SU-DHL-6 (cell line): ENCODE measurements around the gene FMN1.

Experiments
- H2AFZ ChIP-seq: fragments of 200-600 bp; sonication (generic); 2 replicates; pipeline ENCODE4 v1.6.1; 2014; ENCODE audit warnings: low read depth, mild to moderate bottlenecking, moderate library complexity, mixed read lengths, antibody characterized with exemption, low read length; ENCODE audit not compliant: severe bottlenecking
- H3F3A ChIP-seq: fragments of 200-600 bp; shearing (Covaris generic); 2 replicates; pipeline ENCODE4 v1.6.0; 2016; ENCODE audit warnings: antibody characterized with exemption, mild to moderate bottlenecking; ENCODE audit not compliant: insufficient read depth
- H3K27ac ChIP-seq: fragments of 200-600 bp; sonication (generic); 2 replicates; pipeline ENCODE4 v1.5.1; 2016; ENCODE audit warnings: low read depth, mild to moderate bottlenecking, low read length, moderate library complexity, mixed read lengths
- H3K27me3 ChIP-seq: fragments of 200-600 bp; sonication (generic), shearing (Covaris generic); 2 replicates; pipeline ENCODE4 v1.6.0; 2014; ENCODE audit warnings: mild to moderate bottlenecking, low read length
- H3K36me3 ChIP-seq: fragments of 200-600 bp; sonication (generic); 2 replicates; pipeline ENCODE4 v1.6.1; 2014; ENCODE audit warnings: mild to moderate bottlenecking, low read length, mixed read lengths
- H3K4me2 ChIP-seq: fragments of 300-600, 200-600 bp; shearing (Covaris generic), sonication (generic); 2 replicates; pipeline ENCODE4 v1.6.0; 2014; ENCODE audit warnings: low read length, low read depth, mild to moderate bottlenecking; ENCODE audit not compliant: poor library complexity, severe bottlenecking
- H3K4me3 ChIP-seq: fragments of 200-600 bp; sonication (generic); 2 replicates; pipeline ENCODE4 v1.5.1; 2014; ENCODE audit warnings: antibody characterized with exemption, low read length, mild to moderate bottlenecking, mixed read lengths; ENCODE audit not compliant: insufficient read depth, poor library complexity, severe bottlenecking
- H3K79me2 ChIP-seq: fragments of 200-600 bp; sonication (generic); 2 replicates; pipeline ENCODE4 v1.6.1; 2014; ENCODE audit warnings: mild to moderate bottlenecking, low read length, moderate library complexity; ENCODE audit not compliant: insufficient read depth
- H3K9ac ChIP-seq: fragments of 200-600 bp; sonication (generic); 2 replicates; pipeline ENCODE4 v1.7.0; 2014; ENCODE audit warnings: mild to moderate bottlenecking, low read length
- H3K9me2 ChIP-seq: fragments of 200-600 bp; sonication (generic); replicated peaks from 2 replicates; pipeline ENCODE4 v1.6.1; 2014; ENCODE audit warnings: low read length; ENCODE audit not compliant: insufficient read depth
- H3K9me3 ChIP-seq: fragments of 200-600 bp; sonication (generic); 2 replicates; pipeline ENCODE4 v1.6.1; 2014; ENCODE audit warnings: low read length, mixed read lengths; ENCODE audit not compliant: insufficient read depth
- H4K20me1 ChIP-seq: fragments of 200-600 bp; sonication (generic); 2 replicates; pipeline ENCODE4 v1.6.1; 2014; ENCODE audit warnings: low read depth, mild to moderate bottlenecking, antibody characterized with exemption, low read length, moderate library complexity, mixed read lengths
- EZH2phosphoT487 ChIP-seq: fragments of 200-600 bp; sonication (generic), shearing (Covaris generic); conservative IDR thresholded peaks from 2 replicates; pipeline ENCODE4 v1.6.1; 2018; ENCODE audit warnings: mild to moderate bottlenecking, antibody characterized with exemption, low read length, moderate library complexity, mixed read lengths
- TF ChIP-seq, protein P1 (sequence below): fragments of 200-600 bp; sonication (generic); IDR thresholded peaks from one replicate; pipeline ENCODE4 v1.5.1; 2017; ENCODE audit warnings: antibody characterized with exemption, mild to moderate bottlenecking, low read length, moderate library complexity; ENCODE audit not compliant: insufficient read depth, poor library complexity, severe bottlenecking

The FMN1 gene

GRCh38 chr15:32877252-32878019 is 317.1 kb downstream of the FMN1 start:
- Histone ChIP-seq H2AFZ (no peak overlapping the region), H3K27ac (no peak overlapping the region), H3K9me3 (no peaks in the 10 kb centered on the region), H3K36me3 (no peaks in the 10 kb centered on the region), H3K79me2 (no peaks in the 10 kb centered on the region), H3K4me3 (no peak overlapping the region), H3F3A (no peaks in the 10 kb centered on the region), H4K20me1 (no peaks in the 10 kb centered on the region), H3K9ac (no peak overlapping the region), H3K4me2 (no peak overlapping the region), H3K27me3 (no peaks in the 10 kb centered on the region), H3K9me2 (no peaks in the 10 kb centered on the region)
- TF ChIP-seq, protein P1, sequence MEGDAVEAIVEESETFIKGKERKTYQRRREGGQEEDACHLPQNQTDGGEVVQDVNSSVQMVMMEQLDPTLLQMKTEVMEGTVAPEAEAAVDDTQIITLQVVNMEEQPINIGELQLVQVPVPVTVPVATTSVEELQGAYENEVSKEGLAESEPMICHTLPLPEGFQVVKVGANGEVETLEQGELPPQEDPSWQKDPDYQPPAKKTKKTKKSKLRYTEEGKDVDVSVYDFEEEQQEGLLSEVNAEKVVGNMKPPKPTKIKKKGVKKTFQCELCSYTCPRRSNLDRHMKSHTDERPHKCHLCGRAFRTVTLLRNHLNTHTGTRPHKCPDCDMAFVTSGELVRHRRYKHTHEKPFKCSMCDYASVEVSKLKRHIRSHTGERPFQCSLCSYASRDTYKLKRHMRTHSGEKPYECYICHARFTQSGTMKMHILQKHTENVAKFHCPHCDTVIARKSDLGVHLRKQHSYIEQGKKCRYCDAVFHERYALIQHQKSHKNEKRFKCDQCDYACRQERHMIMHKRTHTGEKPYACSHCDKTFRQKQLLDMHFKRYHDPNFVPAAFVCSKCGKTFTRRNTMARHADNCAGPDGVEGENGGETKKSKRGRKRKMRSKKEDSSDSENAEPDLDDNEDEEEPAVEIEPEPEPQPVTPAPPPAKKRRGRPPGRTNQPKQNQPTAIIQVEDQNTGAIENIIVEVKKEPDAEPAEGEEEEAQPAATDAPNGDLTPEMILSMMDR, result no peak
- TF ChIP-seq EZH2phosphoT487, result no peak

DNA sequence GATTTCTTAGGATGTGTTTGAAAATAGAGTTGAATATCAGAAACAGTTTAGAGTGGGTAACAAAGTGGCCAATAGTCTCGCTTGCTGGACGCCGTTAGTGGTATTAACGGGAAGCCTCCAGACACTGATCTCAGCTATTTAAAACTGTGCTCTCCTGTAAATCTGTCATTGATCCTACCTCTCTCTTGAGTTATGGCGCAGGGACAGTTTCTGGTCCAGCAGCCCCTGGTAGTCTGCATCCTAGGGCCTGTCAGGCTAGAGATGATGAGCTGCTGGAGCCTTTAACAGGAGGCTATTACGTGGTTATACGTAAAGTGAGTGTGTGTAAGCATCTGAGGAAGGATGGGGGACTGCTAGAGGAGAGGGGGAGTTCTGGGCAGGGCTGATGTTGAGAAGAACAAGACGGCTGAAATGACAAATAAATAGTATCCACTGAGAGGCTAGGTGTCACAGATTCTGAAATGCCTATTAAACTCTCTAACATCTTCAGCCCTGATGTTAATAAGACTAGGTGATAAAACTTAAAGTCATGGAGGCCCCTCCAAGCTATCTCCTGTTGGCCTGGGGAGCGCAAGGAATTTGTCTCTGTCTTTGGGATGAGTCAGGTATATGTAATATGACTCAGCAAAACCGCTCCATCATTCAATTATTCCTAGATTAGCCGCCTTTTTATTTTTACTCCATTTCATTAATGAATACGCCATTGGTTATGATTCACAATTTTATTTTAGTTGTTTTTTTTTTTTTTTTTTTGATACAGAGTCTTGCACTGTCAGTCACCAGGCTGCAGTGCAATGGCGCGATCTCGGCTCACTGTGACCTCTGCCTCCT is 321.0 kb downstream of the FMN1 start:
- no peak overlapping the region for H3K9ac ChIP-seq
- H3K27ac ChIP-seq, result no peak overlapping the region
- H3K4me3 ChIP-seq, result no peak overlapping the region
- H3K27me3 ChIP-seq, result no peaks in the 10 kb centered on the region
- H3K9me3 ChIP-seq, result no peaks in the 10 kb centered on the region
- TF ChIP-seq, protein P1, result no peak
- no peak for TF ChIP-seq EZH2phosphoT487
- no peak overlapping the region for H2AFZ ChIP-seq
- no peaks in the 10 kb centered on the region for H3K36me3 ChIP-seq
- H3K9me2 ChIP-seq, result no peaks in the 10 kb centered on the region
- no peak overlapping the region for H3K4me2 ChIP-seq
- H3K79me2 ChIP-seq, result no peaks in the 10 kb centered on the region
- no peaks in the 10 kb centered on the region for H3F3A ChIP-seq
- H4K20me1 ChIP-seq, result no peaks in the 10 kb centered on the region

DNA sequence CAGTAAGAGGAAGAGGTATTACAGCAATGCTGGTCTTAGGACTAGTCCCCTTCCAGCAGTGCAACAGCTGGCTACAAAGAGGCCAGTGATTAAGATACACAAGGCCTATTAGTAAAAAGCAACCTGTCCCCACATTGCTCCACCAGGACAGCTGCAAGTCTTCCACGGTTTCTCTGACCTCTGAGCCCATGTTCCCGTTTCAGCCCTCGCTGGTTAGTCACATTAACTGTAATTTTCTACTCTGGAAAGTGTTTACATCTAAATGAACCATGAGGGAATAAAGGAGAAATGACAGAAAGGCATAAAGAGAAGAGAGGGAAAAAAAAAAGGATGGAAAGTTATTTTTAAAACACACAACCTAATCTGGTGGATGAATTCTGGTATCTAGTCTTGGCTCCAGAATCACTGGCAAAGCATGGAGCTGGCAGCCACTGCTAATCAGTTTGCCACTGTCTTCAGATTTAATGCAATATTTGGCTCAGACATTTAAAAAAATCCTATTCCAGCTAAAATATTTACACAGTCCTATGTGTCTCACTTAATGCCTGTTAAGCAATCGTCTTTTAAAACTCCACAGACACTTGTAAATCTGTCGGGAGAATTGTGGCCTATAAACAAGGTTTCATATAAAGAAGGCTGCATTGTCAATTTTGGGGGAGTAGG is 321.8 kb downstream of the FMN1 start:
- no peak overlapping the region for H3K9ac ChIP-seq
- no peak overlapping the region for H3K4me3 ChIP-seq
- no peak overlapping the region for H3K4me2 ChIP-seq
- H2AFZ ChIP-seq, result no peak overlapping the region
- H4K20me1 ChIP-seq, result no peaks in the 10 kb centered on the region
- no peaks in the 10 kb centered on the region for H3K9me3 ChIP-seq
- H3K9me2 ChIP-seq, result no peaks in the 10 kb centered on the region
- H3K27ac ChIP-seq, result no peak overlapping the region
- H3K36me3 ChIP-seq, result no peaks in the 10 kb centered on the region
- H3K79me2 ChIP-seq, result no peaks in the 10 kb centered on the region
- H3F3A ChIP-seq, result no peaks in the 10 kb centered on the region
- no peak for TF ChIP-seq EZH2phosphoT487
- TF ChIP-seq, protein P1, result no peak
- H3K27me3 ChIP-seq, result no peaks in the 10 kb centered on the region
